ENCODE measurements around the gene SORBS2. TPM values are rescaled to one million over a fixed set of nuclear protein-coding genes. Genes with fewer than 3 reads are reported as not detected.

The SORBS2 gene
- total RNA-seq, 2 donors from 2014 or later: 28.0 to 77.4 TPM

DNA sequence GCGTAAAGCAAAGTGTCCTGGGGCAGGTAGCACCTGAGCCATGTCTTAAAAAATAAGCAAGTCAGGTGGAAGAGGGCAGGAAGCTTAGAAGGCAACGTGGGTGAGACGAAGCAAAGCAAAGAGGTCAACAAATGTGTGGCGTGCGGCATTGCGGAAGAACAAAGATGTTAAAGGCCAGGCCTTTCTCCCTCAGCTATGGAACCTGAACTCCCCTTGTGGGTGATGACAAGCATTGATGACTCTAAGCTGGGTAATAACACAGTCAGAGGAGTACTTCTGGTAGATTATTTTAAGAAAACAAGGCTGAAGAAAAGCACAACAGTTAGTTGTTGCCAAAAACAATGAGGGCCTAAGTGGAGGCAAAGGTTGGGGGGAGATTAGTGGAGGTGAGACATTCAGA is 29.0 kb upstream of the SORBS2 start:
- intact Hi-C loops (cut with DNase I): no loop called here
- Histone ChIP-seq H3K27ac (no peak overlapping the region), H3K4me1 (no peaks in the 10 kb centered on the region), H3K9ac (ENCODE audit: low read depth in 2 of 2, low read length in 2 of 2) (no peak overlapping the region), H3K9me3 (no peaks in the 10 kb centered on the region), H3K27me3 (no peaks in the 10 kb centered on the region), H3K36me3 (no peaks in the 10 kb centered on the region), H3K4me3 (no peak overlapping the region)
- TF ChIP-seq, protein P1, sequence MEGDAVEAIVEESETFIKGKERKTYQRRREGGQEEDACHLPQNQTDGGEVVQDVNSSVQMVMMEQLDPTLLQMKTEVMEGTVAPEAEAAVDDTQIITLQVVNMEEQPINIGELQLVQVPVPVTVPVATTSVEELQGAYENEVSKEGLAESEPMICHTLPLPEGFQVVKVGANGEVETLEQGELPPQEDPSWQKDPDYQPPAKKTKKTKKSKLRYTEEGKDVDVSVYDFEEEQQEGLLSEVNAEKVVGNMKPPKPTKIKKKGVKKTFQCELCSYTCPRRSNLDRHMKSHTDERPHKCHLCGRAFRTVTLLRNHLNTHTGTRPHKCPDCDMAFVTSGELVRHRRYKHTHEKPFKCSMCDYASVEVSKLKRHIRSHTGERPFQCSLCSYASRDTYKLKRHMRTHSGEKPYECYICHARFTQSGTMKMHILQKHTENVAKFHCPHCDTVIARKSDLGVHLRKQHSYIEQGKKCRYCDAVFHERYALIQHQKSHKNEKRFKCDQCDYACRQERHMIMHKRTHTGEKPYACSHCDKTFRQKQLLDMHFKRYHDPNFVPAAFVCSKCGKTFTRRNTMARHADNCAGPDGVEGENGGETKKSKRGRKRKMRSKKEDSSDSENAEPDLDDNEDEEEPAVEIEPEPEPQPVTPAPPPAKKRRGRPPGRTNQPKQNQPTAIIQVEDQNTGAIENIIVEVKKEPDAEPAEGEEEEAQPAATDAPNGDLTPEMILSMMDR (IDR thresholded peaks at IDR 0.05): no peak
- DNase-seq: no peak

DNA sequence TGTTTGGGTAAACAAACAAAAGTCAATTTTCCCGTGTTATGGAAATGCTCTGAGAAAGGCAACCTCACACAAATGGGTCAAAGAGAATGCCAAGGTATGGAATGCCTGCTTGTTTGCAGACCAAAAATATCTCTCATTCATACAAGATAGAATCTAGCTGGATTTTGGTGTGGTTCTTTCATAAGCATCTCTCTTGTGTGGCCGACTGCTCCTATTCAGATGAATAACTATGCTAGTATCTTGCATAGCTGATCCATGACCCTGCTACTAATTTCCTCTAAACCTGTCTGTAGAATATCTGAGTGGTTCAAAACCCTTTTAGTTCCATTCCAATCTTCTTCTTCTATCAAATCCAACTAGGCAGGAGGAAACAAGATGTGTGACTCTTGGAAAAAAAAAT is 28.2 kb upstream of the SORBS2 start:
- intact Hi-C loops (cut with DNase I): no loop called here
- no peaks in the 10 kb centered on the region for H3K27me3 ChIP-seq
- H3K4me3 ChIP-seq: no peak overlapping the region
- H3K4me1 ChIP-seq: no peaks in the 10 kb centered on the region
- no peak for DNase-seq
- TF ChIP-seq, protein P1 (IDR thresholded peaks at IDR 0.05): no peak
- no peaks in the 10 kb centered on the region for H3K9me3 ChIP-seq
- H3K9ac ChIP-seq (ENCODE audit: low read depth in 2 of 2, low read length in 2 of 2): peak overlapping the region in 1 of 2 donors; percentile 16
- no peaks in the 10 kb centered on the region for H3K36me3 ChIP-seq
- no peak overlapping the region for H3K27ac ChIP-seq

DNA sequence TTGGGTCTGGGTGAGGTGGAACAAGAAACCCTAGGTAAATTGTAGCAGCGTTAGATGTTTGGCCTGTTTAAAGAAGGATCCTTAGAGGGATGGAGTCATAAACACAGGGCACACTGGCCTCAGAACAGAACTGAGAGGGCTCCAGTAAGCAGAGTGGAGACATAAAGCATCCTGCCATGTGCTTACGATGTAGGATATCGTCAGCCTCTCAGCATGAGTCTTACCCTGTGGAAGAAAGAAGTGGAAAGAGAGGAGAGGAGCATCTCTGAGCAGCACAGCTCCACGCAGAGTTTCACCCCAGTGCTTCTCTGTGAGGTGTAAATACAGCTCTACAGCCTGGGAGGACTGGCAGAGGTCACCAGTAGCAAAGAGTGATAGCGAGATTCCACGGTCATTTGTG is 27.8 kb upstream of the SORBS2 start:
- Histone ChIP-seq H3K9me3 (no peaks in the 10 kb centered on the region), H3K36me3 (no peaks in the 10 kb centered on the region), H3K9ac (ENCODE audit: low read depth in 2 of 2, low read length in 2 of 2) (peak overlapping the region in 1 of 2 donors; percentile 16), H3K27me3 (no peaks in the 10 kb centered on the region), H3K4me1 (no peaks in the 10 kb centered on the region), H3K27ac (peak overlapping the region; percentile 65), H3K4me3 (no peak overlapping the region)
- TF ChIP-seq, protein P1 (IDR thresholded peaks at IDR 0.05): no peak
- DNase-seq: no peak
- intact Hi-C loops (cut with DNase I): no loop called here

DNA sequence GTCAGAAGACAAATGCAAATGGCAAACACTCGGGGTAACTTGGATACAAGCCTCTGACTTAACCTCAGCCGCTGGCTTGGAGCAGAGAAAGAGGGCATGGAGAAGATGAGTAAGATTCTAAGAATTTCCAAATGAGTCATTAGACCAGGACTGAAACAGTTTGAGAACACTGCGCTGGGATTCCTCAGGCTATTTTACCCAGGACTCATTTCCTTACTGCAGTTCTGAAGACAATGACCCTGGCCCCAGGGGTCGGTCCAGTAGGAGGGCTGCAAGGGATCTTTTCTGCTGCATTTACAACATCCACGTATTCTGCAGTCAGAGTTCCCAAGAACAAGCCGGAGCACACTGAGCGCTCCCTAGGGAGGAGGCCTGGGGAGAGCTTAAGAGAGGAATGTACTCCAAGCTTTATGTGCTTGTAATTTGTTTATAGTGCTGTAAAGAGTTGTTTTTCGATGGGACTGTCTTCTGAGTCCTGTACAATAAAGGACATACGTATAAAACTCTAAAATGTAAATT is 27.3 kb upstream of the SORBS2 start:
- Histone ChIP-seq H3K4me1 (no peaks in the 10 kb centered on the region), H3K9ac (ENCODE audit: low read depth in 2 of 2, low read length in 2 of 2) (peak overlapping the region in 1 of 2 donors; percentile 1), H3K27ac (peak overlapping the region; percentile 65), H3K27me3 (no peaks in the 10 kb centered on the region), H3K9me3 (no peaks in the 10 kb centered on the region), H3K4me3 (no peak overlapping the region), H3K36me3 (no peaks in the 10 kb centered on the region)
- intact Hi-C loops (cut with DNase I): no loop called here
- DNase-seq: peak; percentile 38
- TF ChIP-seq, protein P1 (IDR thresholded peaks at IDR 0.05): no peak

DNA sequence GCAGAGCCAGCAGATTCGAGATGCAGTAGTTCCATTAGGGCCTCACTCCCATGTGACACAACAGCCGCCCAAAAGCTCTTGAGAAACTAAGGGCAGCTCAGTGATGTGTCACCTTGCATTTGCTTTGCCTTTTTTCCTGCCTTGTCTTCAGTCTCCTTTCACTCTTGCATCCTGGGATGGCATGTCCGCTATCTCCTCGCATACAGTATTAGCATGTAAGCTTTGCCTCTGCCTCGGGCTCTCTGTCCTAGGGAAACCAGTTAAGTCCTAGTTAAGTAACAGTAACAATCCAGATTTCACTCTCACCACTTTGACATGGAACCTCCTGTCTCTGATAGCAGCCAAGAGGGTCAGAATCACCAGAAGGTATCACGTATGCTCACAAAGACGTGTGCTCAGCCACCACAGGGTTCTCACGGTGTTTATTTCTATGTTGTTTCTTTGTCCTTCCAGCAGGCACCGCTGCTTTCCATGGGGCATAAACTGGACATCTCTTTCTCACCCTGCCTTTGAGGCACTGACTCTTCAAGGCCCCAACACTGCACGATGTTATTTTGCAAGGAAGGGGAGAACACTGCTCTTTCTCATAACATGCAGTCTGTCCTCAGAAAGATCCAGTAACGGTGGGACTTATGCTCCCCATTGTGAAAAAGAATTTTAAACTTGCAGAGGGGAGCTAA is 26.7 kb upstream of the SORBS2 start:
- H3K4me1 ChIP-seq: no peaks in the 10 kb centered on the region
- H3K36me3 ChIP-seq: no peaks in the 10 kb centered on the region
- no peaks in the 10 kb centered on the region for H3K27me3 ChIP-seq
- H3K9me3 ChIP-seq: no peaks in the 10 kb centered on the region
- peak overlapping the region; percentile 65 for H3K27ac ChIP-seq
- H3K4me3 ChIP-seq: no peak overlapping the region
- H3K9ac ChIP-seq (ENCODE audit: low read depth in 2 of 2, low read length in 2 of 2): peak overlapping the region in 1 of 2 donors; percentile 1
- intact Hi-C loops (cut with DNase I): no loop called here
- TF ChIP-seq, protein P1 (IDR thresholded peaks at IDR 0.05): no peak
- DNase-seq: no peak
